ENCODE results near the gene PAWR. TPM values are rescaled to one million over a fixed set of nuclear protein-coding genes. Genes with fewer than 3 reads are reported as not detected.

PAWR gene
- total RNA-seq, 1 donor = 15.0 TPM

DNA sequence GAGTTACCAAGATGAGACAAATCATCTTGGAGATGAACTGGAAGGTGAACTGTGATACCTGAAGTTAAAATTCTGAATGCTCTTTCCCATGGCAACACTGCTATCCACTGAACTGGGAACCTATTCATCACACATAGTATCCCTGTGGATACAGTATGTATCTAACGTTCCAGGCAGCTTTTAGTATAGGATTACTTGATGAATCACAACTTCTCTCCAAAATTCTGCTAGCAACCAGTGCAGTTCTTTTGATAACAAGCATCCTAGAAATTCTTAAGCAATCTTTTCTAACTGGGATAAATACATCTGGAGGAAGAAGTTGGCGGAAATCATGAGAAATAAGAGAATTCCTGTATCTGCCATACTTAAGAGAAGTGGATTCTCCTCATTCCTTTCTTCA, 66.4 kb downstream of the PAWR start:
- DNase-seq (ENCODE audit: low read depth) = peak; percentile 60
- H3K4me3 ChIP-seq (ENCODE audit: low read depth, low read length) = no peak overlapping the region
- TF ChIP-seq CTCF (IDR thresholded peaks at IDR 0.05; ENCODE audit: insufficient read depth, low read length) = no peak

GRCh38 chr12:79619872-79620562, 70.7 kb downstream of the PAWR start:
- H3K4me3 ChIP-seq (ENCODE audit: low read depth, low read length) = no peak overlapping the region
- no peak for DNase-seq (ENCODE audit: low read depth)
- no peak for TF ChIP-seq CTCF (IDR thresholded peaks at IDR 0.05; ENCODE audit: insufficient read depth, low read length)

- peak; percentile 42 for DNase-seq (ENCODE audit: low read depth)
- H3K4me3 ChIP-seq (ENCODE audit: low read depth, low read length) = no peak overlapping the region
- TF ChIP-seq CTCF (IDR thresholded peaks at IDR 0.05; ENCODE audit: insufficient read depth, low read length) = no peak
Observed at GRCh38 chr12:79618848-79619404, 71.8 kb downstream of the PAWR start.

- no peak for TF ChIP-seq CTCF (IDR thresholded peaks at IDR 0.05; ENCODE audit: insufficient read depth, low read length)
- no peak overlapping the region for H3K4me3 ChIP-seq (ENCODE audit: low read depth, low read length)
- no peak for DNase-seq (ENCODE audit: low read depth)
Observed at GRCh38 chr12:79617696-79618095, 73.1 kb downstream of the PAWR start.

DNA sequence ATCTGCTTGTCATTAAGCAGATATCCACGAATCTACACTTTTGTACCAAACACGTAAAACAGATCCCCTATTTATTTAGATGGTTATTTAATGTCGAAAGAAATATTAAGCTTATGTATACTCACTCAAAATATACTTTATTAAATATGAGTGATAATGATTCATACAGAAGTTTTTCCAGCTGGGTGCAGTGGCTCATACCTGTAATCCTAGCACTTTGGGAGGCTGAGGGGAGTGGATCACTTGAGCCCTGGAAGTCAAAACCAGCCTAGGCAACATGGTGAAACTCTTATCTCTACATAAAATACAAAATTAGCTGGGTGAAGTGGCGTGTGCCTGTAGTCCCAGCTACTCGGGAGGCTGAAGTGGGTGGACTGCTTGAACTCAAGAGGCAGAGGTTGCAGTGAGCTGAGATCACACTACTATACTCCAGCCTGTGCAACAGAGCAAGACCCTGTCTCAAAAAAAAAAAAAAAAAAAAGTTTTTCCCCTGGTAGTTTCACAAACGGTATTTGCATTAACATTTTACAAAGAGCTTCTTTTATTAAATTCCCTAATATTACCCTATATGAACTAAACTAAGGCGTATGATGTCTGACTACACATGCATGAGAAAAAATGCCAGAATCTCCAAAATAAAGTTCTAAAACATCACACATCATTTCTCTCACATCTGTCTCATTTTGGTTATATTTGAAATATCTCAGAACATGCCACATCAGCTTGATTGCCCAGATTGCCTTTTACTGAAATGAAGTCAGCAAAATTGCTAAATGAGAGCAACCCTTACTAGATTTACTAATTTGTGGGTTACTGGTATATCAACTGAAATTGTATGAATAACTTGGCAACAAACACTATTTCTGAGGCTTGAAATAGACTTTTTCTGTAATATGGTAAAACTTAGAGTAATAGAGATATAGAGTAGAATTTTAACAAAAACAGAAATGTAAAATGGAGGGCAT, 74.9 kb downstream of the PAWR start:
- TF ChIP-seq CTCF (IDR thresholded peaks at IDR 0.05; ENCODE audit: insufficient read depth, low read length) = no peak
- no peak overlapping the region for H3K4me3 ChIP-seq (ENCODE audit: low read depth, low read length)

GRCh38 chr12:79614730-79615129, 76.0 kb downstream of the PAWR start:
- H3K4me3 ChIP-seq (ENCODE audit: low read depth, low read length) = no peak overlapping the region
- no peak for DNase-seq (ENCODE audit: low read depth)
- TF ChIP-seq CTCF (IDR thresholded peaks at IDR 0.05; ENCODE audit: insufficient read depth, low read length) = no peak

More for the DNA sequence above, 74.9 kb downstream of the PAWR start:
- DNase-seq (ENCODE audit: low read depth) = no peak
